HPDE6-E6E7 (cell line): ENCODE measurements around the gene MEGF9.
"Not testable (repeated sequence)": the region's sequence is repeated elsewhere in the genome, so short reads cannot be mapped to it uniquely, and the experiment has no call there.

Experiments
- DNase-seq: peaks from one replicate; pipeline ENCODE4 v3.0.0; 2011; ENCODE audit warnings: missing footprints; ENCODE audit errors: extremely low spot score

The MEGF9 gene

DNA sequence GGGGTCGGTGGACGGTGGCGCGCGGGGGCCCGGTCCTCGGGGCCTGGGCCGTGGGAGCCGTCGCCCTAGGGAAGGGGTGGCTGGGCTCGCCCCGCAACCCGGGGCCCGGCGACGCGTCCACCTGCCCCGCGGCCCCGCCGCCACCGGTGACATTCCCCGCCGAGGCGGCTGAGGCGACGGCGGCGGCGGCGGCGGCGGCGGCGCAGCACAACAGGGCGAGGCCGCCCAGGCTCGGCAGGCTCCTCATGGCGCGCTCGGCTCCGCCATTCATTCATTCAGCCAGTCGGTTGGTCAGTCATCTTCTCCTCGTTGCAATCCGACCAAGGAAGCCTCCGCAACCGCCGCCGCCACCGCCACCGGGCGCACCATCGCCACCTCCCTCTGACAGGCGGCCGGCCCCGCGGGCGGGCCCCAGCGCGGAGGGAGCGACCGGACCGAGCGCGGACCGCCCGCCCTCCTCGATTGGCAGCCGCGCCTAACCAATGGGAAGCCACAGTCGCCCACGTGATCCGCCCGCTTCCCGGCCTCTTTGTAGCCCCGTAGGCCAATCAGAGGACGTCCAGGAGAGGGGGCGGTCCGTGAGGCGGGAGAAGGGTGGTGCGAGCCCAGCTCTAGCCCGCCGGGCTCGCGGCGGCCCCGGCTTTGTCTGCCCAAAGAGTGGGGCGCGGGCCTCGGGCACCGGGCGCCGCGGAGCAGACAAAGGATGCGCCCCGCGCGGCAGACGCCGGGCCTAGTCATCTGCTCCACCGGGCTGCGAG lies at the start of gene MEGF9:
Gene MEGF9, minus strand, starts transcription at position 383 of the 758 bp plus-strand sequence. Its CDS starts 112 bp downstream, at position 271.
- peak; percentile 93 for DNase-seq

DNA sequence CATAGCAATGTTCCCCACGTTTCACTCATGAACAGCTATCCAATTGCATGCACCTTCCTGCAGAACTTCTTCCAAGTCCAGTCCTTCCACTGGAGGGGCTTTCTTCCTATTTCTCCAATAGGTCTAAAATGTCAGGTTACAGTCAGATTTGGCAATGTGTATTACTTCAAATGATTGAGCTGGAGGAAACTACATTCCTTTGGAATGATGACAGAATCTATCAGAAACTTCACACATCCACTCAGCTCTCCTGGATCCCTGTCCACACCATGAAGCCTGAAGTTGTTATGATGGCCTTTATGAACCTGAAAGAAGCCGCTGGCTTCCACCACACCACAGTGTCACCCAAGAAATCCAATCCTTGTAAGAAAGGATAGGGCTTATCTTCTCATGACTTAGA lies 46.7 kb upstream of the MEGF9 start:
- no peak for DNase-seq

DNA sequence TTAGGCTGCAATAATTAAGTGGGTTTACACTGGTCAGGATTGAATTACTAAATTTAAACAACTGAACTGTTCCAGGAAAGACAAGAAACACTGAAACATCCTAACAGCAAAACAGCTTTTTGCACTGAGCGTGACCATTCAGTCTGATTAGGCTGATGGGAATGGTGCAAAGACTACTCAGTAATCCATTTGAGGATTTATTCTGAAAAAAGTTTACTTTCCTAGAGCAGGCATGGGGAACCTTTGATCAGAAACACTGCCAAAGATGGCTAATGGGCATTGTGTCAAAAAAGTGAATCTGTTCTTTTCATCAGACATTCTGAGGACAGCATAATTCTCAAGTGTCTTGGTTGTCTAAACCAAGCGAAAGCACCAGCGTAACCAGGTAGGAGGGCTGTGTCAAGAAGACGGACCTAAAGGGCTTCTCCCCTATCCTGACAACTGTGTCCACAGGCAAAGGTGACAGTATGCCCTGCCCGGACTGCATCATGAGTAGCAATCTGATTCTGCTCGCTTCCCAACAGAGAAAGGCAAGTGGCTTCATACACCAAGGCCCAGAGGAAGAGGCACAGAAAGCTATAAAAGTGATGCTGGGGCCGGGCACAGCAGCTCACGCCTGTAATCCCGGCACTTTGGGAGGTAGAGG lies 45.6 kb upstream of the MEGF9 start:
- DNase-seq: no peak

DNA sequence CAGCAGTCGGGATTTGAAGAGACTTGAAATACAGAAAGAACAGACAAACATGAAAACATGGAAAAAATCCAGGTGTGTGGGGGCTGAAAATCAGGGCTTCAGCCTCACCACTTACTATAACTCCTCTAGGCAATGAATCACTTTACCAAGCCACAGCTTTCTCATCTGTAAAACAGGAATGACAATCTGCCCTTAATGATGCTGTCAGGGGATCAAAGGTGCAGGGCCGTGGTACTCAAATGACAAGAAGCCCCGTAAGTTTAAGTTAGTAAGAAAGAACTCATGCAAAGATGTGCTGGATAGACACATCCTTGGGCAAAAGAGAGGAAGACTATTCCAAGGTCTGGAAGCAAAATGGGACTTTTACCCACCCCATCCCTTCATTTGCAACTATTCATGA lies 44.3 kb upstream of the MEGF9 start:
- no peak for DNase-seq

DNA sequence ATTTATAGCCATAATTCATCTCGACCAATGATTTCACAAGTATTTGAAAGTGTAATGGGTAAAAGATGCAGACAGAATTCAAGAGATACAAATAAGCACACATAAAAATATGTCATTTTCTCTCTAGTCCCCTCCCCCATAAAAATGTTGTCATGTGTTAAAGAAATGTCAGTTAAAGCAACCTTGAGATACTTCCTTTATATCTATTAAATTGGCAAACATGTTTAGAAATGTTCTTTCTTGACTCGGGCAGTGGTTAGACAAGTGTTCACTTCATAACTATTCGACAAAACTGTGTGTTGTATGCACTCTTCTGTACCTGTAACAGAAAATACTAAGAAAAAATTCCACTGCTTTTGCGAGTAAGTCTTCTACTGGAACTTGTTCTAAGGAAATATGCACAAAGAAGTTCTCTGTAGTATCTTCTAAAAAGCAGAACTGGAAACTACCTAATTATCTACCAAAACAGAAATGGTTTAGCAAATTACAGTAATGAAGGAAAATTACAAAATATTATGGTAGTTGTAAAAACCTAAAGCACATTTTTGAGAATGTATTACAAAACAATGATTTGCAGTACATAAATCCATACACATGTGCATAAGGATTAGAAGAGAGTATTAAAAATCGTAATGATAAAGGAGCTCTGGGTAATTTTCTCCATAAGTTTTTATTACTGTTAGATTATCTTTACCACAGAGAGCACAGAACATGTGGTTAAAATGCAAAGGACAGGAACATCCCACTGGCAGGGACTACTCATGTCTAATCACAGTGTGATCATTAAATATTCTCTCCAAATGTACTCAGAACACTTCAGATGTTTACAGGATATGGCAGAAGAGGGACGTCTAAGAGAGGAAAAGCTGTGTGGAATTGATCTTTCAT lies 43.0 kb upstream of the MEGF9 start:
- DNase-seq: no peak

DNA sequence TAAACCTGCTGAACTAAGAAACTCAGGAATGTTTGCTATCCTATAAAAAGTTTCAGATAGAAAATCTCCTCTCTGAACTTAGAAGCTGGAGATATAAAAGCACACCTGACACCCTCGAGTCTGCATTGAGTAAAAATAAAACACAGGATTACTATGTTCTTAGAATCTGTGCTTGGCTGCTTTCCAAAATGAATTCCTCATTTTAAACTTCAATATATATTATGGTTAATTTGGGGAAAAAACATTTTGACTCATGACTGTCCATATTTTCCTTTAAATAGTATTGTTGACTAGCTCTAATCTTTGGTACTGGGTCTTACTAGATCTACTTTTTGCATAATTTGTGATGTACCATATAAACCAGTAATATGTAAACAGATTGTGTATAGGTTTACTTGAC lies 42.3 kb upstream of the MEGF9 start:
- no peak for DNase-seq

DNA sequence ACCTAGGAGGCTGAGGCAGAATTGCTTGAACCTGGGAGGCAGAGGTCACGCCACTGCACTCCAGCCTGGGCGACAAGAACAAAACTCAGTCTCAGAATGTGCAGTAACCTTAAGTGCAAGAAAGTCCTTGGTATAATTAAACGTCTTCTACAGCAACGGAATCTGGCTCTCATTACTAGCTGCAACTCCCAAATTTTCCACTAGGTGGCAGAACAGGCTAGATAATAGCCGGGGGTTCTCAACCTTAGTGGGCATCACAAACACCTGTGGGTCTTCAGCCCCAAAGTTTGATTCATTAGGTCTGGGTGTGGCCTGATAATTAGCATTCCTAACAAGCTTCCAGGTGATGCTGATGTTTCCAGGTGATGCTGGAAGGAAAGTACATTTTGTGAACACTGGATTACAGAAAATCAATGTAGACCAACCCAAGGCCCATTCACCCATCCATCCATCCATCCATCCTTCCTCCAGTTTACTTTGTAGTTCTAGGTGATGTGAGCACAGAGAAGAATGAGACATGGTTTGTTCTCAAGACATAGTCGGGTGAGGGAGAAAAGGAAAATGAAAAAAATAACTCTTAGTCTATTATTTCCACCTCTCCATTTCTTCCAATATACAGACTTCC lies 41.7 kb upstream of the MEGF9 start:
- DNase-seq: peak; percentile 70

DNA sequence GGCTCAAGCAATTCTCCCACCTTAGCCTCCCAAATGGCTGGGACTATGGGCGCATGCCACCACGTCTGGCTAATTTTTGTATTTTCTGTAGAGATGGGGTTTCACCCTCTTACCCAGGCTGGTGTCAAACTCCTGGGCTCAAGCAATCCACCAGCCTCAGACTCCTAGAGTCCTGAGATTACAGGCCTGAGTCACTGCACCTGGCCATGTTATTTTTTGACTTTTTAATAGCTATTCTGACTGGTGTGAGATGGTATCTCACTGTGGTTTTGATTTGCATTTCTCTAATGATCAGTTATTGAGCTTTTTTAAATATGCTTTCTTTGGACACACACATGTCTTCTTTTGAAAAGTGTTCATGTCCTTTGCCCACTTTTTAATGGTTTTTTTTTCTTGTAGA lies 40.8 kb upstream of the MEGF9 start:
- no peak for DNase-seq

DNA sequence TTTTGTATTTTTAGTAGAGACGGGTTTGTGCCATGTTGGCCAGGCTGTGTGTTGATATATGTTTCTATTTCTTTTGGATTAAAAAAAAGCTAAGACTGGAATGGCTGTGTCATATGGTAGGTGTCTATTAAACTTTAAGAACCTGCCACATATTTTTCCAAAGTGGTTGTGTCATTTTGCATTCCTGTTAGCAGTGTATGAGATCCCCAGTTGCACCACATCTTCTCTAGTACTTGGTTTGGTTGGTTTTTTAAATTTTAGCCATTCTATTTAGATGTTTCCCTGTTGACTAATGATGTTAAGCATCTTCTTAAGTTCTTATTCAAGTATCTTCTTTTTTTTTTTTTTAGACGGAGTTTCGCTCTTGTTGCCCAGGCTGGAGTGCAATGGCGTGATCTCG lies 36.2 kb upstream of the MEGF9 start:
- no peak for DNase-seq

DNA sequence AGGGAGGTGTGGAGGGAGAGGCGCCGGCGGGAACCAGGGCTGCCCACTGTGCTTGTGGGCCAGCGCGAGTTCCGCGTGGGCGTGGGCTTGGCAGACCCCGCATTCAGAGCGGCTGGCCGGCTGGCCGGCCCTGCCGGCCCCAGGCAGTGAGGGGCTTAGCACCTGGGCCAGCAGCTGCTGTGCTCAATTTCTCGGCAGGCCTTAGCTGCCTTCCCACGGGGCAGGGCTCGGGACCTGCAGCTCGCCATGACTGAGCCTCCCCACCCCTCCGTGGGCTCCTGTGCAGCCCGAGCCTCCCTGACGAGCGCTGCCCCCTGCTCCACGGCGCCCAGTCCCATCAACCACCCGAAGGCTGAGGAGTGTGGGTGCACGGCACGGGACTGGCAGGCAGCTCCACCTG lies 32.1 kb upstream of the MEGF9 start:
- DNase-seq: not testable (repeated sequence)

DNA sequence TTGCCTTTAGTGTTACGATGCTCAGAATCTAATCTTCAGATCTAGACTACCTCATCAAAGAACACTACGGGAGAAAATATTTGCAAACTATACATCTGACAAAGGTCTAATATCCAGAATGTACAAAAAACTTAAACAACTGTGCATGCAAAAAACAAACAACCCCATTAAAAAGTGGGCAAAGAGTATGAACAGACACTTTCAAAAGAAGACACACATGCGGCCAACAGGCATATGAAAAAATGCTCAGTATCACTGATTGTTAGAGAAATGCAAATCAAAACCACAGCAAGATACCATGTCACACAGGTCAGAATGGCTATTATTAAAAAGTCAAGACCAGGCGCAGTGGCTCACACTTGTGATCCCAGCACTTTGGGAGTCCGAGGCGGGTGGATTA lies 31.0 kb upstream of the MEGF9 start:
- no peak for DNase-seq

DNA sequence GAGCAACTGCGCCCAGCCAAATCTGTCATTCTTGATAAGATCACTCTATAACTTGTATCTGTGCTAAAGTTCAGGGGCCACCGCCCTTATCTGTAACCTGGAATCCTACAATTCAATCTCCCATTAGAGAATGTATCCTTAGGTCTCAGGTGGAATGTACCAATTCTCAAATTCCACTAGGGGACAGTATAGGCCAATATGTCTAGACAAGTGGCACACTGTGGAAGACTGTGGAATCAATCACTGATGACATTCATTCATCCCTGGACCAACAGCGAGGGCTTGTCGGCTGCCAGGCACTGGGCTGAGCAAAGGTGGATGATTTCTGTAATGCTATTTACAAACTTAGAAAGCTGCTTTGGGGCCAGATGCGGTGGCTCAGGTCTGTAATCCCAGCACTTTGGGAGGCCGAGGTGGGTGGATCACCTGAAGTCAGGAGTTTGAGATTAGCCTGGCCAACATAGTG lies 28.7 kb upstream of the MEGF9 start:
- DNase-seq: peak; percentile 59

DNA sequence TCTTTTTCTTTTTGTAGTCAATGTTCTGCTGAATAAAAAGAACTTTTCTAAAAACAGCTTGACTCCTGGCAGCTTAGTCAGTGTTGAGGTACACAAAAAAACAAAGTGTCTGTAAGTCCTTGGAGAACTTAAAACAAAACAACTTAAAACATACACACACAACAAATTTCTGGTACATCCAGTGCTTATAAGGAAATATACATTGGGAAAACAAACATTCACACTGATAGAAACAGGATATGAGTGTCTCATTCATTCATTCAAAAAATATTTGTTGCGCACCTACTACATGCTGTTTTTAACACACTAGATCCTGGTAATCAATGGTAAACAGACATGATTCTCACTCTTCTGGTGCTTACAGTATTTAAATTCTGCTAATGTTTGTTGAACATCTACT lies 27.4 kb upstream of the MEGF9 start:
- no peak for DNase-seq

DNA sequence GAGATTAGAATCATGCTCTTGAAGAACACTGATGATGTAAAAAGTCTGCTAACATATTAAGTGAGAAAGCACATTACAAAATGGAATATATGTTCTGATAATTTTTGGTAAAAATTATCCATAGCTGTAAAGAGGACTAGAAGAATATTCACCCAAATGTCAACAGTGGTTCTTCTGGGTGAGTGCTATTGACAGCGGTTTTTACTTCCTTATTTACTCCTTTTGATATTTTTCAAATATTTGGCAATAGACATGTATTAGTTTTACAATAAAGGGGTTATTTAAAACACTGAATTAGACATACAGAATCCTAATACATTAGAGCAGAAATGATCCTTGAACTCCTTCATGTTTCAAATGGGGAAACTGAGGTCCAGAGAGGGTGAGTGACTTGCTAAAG lies 26.9 kb upstream of the MEGF9 start:
- no peak for DNase-seq

DNA sequence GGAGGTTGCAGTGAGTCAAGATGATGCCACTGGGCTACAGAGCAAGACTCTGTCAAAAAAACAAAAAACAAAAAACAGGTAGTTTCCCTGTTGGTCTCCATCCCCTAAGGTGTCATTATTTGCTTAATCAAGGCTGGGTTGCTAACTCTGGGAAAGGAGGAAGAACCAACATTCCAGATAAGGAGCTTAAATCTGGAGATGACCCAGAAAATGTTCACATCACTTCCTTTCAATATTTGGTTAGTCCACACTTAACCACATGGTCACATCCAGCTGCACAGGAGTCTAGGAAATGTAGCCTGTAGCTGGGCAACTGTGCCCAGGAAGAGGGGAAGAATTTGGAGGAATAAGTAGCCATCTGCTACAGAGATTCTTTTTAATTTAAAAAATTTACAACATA lies 25.9 kb upstream of the MEGF9 start:
- no peak for DNase-seq

DNA sequence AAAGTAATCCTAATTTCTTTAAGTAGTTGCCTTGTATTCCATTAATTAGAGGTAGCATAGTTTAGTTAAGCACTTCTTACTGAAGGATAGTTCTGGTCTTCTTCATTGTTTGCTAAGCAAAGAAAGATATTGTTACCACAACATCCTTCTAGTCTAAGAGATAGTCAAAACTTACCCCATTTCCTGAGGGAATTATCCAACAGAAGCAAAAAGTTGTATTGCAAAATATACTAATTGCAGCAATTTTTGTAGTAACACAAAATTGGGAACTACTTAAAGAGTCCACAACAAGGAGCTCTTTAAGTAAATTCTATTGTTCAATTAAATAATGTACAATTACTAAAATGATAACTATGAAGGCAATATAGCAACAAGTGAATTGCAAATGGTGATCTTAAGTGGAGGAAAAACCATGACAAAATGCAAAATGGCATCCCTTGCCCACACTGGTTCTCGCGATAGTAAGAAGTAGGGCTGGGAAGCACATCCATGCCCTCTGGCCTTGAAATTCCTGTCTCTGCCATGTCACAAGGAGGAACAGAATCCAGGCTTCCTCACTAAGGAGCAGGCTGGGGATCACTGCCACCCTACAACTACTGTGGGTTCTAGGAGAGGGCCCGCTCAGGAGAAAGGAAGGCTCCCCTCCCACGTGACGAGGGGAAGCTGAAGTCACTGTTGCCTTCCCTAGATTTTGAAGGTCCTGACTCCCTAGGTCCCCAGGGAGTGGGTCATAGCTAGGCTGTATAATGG lies 23.3 kb upstream of the MEGF9 start:
- DNase-seq: no peak

DNA sequence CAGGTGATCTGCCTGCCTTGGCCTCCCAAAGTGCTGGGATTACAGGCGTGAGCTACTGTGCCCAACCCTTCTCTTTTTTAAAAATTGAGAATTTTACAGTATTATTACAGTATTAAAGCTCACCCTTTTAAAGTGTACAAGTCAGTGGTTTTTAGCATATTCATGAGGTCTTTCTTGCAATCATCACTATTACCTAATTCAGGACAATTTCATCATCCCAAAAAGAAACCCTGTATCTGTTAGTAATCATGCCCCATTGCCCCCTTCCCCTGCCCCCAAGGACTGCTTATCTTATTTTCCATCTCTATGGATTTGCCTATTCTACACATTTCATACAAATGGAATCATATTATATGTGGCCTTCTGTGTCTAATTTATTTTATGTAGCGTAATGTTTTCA lies 22.6 kb upstream of the MEGF9 start:
- no peak for DNase-seq

DNA sequence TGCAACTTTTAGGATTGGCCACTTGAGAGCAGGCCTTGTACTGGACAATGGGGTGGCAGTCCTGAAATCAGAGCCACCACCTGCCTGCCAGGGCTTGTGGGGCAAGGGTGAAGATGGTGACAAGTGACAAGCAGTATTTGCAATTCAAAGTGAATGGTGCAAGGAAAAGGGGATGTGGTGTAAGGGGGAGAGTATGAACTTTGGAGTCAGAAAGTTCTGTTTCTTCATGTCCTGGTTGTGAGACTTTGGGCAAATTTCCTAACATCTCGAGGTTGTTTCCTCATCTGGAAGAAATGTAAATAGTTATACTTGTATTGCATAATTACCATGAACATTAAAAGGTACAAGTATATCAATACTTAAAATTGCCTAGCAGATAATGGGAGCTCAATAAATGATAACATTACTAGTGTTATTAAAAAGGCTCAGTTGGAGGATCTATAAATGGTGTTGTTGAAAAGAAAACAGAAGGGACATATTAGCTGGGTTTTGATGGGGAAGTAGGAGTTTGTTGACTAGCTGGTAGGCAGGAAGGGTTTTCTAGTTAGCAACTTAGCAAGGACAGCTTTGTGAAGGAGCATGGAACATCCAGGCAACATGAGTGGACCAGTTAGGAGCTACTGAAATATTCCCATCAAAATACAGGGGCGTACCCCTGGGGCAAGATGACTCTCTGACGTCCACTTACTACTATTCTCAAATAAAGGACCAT lies 21.3 kb upstream of the MEGF9 start:
- no peak for DNase-seq

DNA sequence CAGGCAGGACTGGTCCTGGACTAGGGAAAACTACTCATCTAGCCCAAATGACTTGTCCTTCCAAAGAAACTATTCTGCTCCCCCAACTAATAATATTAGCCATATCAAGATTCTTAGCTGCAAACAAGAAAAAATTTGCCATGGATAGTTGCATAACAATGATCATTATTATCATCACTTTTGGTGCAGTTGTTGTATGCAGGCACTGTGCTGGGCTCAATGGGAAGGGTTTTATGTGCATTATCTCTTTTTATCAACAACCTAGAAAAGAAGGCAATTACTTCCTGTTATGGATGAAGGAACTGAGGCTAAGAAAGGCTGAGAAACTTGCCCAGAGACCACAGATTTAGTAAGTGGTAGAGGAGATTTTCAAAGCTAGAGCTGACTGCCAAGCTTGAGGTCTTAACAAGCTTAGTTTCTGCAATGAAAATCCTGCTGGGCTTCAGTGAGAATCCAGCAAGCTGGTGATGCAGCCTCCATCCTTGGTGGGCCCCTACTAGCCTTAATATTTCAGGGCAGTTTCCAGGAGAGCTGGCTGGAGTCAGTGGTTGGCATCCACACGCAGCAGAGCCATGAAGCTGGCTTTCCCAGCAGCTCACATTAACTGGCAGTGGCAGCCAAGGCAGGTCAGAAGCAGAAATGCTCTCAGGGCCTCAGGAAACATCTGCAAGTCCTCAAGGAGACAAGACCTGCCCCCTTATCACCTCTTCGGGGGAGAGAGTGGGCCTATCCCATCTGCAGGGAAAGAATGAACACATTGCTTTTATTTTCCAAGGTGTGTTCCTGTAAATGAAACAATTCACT lies 20.5 kb upstream of the MEGF9 start:
- DNase-seq: no peak

DNA sequence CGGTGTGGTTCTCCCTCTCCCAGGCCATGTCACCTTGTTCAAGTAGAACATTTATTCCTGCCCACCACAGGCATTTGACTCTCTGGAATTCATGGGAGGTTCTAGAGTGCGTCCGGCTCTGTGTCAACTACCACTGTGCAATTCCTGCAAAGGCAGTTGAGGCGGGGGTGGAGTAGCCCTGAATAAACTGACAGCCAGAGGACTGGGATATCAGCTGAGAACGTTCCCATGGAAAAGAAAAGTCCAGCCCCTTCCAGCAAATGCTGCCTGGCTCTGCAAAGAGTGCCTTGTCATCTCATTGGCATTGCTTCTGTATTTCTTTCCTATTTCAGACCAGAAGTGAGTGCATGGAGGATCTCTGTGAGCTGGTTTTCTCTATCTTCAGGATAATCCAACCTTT lies 18.9 kb upstream of the MEGF9 start:
- DNase-seq: no peak
